ENCODE results near the gene FABP3. TPM values are rescaled to one million over a fixed set of nuclear protein-coding genes. Genes with fewer than 3 reads are reported as not detected.

The FABP3 gene
- total RNA-seq, 1 experiment from 2014 or later = not detected

GRCh38 chr1:31371121-31371959 is 1.5 kb downstream of the FABP3 start:
- Histone ChIP-seq H3K27me3 (ENCODE audit: low read length) (no peaks in the 10 kb centered on the region), H3K4me3 (ENCODE audit: low read length) (no peak overlapping the region), H3K9ac (ENCODE audit: low read length) (no peak overlapping the region), H3K9me3 (ENCODE audit: low read length) (no peaks in the 10 kb centered on the region), H2AFZ (ENCODE audit: low read length) (no peak overlapping the region), H3K4me1 (ENCODE audit: low read length) (no peaks in the 10 kb centered on the region; the same call in 1 of the 2 replicates), H3K27ac (ENCODE audit: low read length) (no peak overlapping the region), H3K4me2 (ENCODE audit: low read depth, low read length, poor library complexity, severe bottlenecking) (no peak overlapping the region), H4K20me1 (ENCODE audit: insufficient read depth, low read depth, low read length) (no peaks in the 10 kb centered on the region), H3K36me3 (ENCODE audit: insufficient read depth, low read length) (no peaks in the 10 kb centered on the region), H3K9me2 (replicated peaks; ENCODE audit: insufficient read depth, low read length) (no peaks in the 10 kb centered on the region), H3K79me2 (ENCODE audit: low read length) (no peaks in the 10 kb centered on the region)
- no peak for DNase-seq

GRCh38 chr1:31370565-31370964 is 2.3 kb downstream of the FABP3 start:
- no peak overlapping the region for H2AFZ ChIP-seq (ENCODE audit: low read length)
- H3K36me3 ChIP-seq (ENCODE audit: insufficient read depth, low read length) = peaks cover 3% of the 10 kb centered on the region; the same call in 1 of the 2 replicates
- H4K20me1 ChIP-seq (ENCODE audit: insufficient read depth, low read depth, low read length) = no peaks in the 10 kb centered on the region
- H3K4me2 ChIP-seq (ENCODE audit: low read depth, low read length, poor library complexity, severe bottlenecking) = no peak overlapping the region
- H3K9me3 ChIP-seq (ENCODE audit: low read length) = no peaks in the 10 kb centered on the region
- H3K9me2 ChIP-seq (replicated peaks; ENCODE audit: insufficient read depth, low read length) = no peaks in the 10 kb centered on the region
- H3K9ac ChIP-seq (ENCODE audit: low read length) = no peak overlapping the region
- H3K27ac ChIP-seq (ENCODE audit: low read length) = no peak overlapping the region
- no peaks in the 10 kb centered on the region for H3K27me3 ChIP-seq (ENCODE audit: low read length)
- H3K79me2 ChIP-seq (ENCODE audit: low read length) = no peaks in the 10 kb centered on the region
- no peak overlapping the region for H3K4me3 ChIP-seq (ENCODE audit: low read length)
- H3K4me1 ChIP-seq (ENCODE audit: low read length) = no peaks in the 10 kb centered on the region
- no peak for DNase-seq

GRCh38 chr1:31370021-31370420 is 2.9 kb downstream of the FABP3 start:
- no peaks in the 10 kb centered on the region for H4K20me1 ChIP-seq (ENCODE audit: insufficient read depth, low read depth, low read length)
- no peak for DNase-seq
- no peak overlapping the region for H3K9ac ChIP-seq (ENCODE audit: low read length)
- H2AFZ ChIP-seq (ENCODE audit: low read length) = no peak overlapping the region
- no peaks in the 10 kb centered on the region for H3K4me1 ChIP-seq (ENCODE audit: low read length)
- H3K36me3 ChIP-seq (ENCODE audit: insufficient read depth, low read length) = peaks cover 4% of the 10 kb centered on the region; the same call in 1 of the 2 replicates
- H3K4me3 ChIP-seq (ENCODE audit: low read length) = no peak overlapping the region
- no peak overlapping the region for H3K27ac ChIP-seq (ENCODE audit: low read length)
- H3K4me2 ChIP-seq (ENCODE audit: low read depth, low read length, poor library complexity, severe bottlenecking) = no peak overlapping the region
- H3K9me2 ChIP-seq (replicated peaks; ENCODE audit: insufficient read depth, low read length) = no peaks in the 10 kb centered on the region
- H3K9me3 ChIP-seq (ENCODE audit: low read length) = no peaks in the 10 kb centered on the region
- no peaks in the 10 kb centered on the region for H3K79me2 ChIP-seq (ENCODE audit: low read length)
- H3K27me3 ChIP-seq (ENCODE audit: low read length) = no peaks in the 10 kb centered on the region

GRCh38 chr1:31368611-31369107 is 4.2 kb downstream of the FABP3 start:
- no peaks in the 10 kb centered on the region for H4K20me1 ChIP-seq (ENCODE audit: insufficient read depth, low read depth, low read length)
- no peaks in the 10 kb centered on the region for H3K4me1 ChIP-seq (ENCODE audit: low read length)
- no peaks in the 10 kb centered on the region for H3K79me2 ChIP-seq (ENCODE audit: low read length)
- peaks cover 4% of the 10 kb centered on the region; the same call in 1 of the 2 replicates for H3K36me3 ChIP-seq (ENCODE audit: insufficient read depth, low read length)
- H3K4me3 ChIP-seq (ENCODE audit: low read length) = no peak overlapping the region
- H3K9ac ChIP-seq (ENCODE audit: low read length) = no peak overlapping the region
- no peak for DNase-seq
- H3K9me2 ChIP-seq (replicated peaks; ENCODE audit: insufficient read depth, low read length) = no peaks in the 10 kb centered on the region
- H3K4me2 ChIP-seq (ENCODE audit: low read depth, low read length, poor library complexity, severe bottlenecking) = no peak overlapping the region
- no peak overlapping the region for H3K27ac ChIP-seq (ENCODE audit: low read length)
- no peaks in the 10 kb centered on the region for H3K27me3 ChIP-seq (ENCODE audit: low read length)
- H3K9me3 ChIP-seq (ENCODE audit: low read length) = no peaks in the 10 kb centered on the region
- no peak overlapping the region for H2AFZ ChIP-seq (ENCODE audit: low read length)

GRCh38 chr1:31366796-31367195 is 6.1 kb downstream of the FABP3 start:
- Histone ChIP-seq H3K27me3 (ENCODE audit: low read length) (no peaks in the 10 kb centered on the region), H2AFZ (ENCODE audit: low read length) (no peak overlapping the region), H3K4me2 (ENCODE audit: low read depth, low read length, poor library complexity, severe bottlenecking) (no peak overlapping the region), H4K20me1 (ENCODE audit: insufficient read depth, low read depth, low read length) (no peaks in the 10 kb centered on the region), H3K9me3 (ENCODE audit: low read length) (no peaks in the 10 kb centered on the region), H3K27ac (ENCODE audit: low read length) (no peak overlapping the region), H3K9me2 (replicated peaks; ENCODE audit: insufficient read depth, low read length) (no peaks in the 10 kb centered on the region), H3K9ac (ENCODE audit: low read length) (no peak overlapping the region), H3K4me3 (ENCODE audit: low read length) (no peak overlapping the region), H3K79me2 (ENCODE audit: low read length) (no peaks in the 10 kb centered on the region), H3K4me1 (ENCODE audit: low read length) (no peaks in the 10 kb centered on the region), H3K36me3 (ENCODE audit: insufficient read depth, low read length) (peaks cover 4% of the 10 kb centered on the region; the same call in 1 of the 2 replicates)
- DNase-seq = no peak

- H3K4me2 ChIP-seq (ENCODE audit: low read depth, low read length, poor library complexity, severe bottlenecking) = no peak overlapping the region
- no peak overlapping the region for H3K9ac ChIP-seq (ENCODE audit: low read length)
- H3K27ac ChIP-seq (ENCODE audit: low read length) = no peak overlapping the region
- H3K4me1 ChIP-seq (ENCODE audit: low read length) = no peaks in the 10 kb centered on the region
- H3K36me3 ChIP-seq (ENCODE audit: insufficient read depth, low read length) = peaks cover 4% of the 10 kb centered on the region; the same call in 1 of the 2 replicates
- no peak overlapping the region for H2AFZ ChIP-seq (ENCODE audit: low read length)
- H3K27me3 ChIP-seq (ENCODE audit: low read length) = no peaks in the 10 kb centered on the region
- no peak overlapping the region for H3K4me3 ChIP-seq (ENCODE audit: low read length)
- DNase-seq = no peak
- no peaks in the 10 kb centered on the region for H3K79me2 ChIP-seq (ENCODE audit: low read length)
- no peaks in the 10 kb centered on the region for H4K20me1 ChIP-seq (ENCODE audit: insufficient read depth, low read depth, low read length)
- H3K9me3 ChIP-seq (ENCODE audit: low read length) = no peaks in the 10 kb centered on the region
- H3K9me2 ChIP-seq (replicated peaks; ENCODE audit: insufficient read depth, low read length) = no peaks in the 10 kb centered on the region
These were observed 8.2 kb downstream of the FABP3 start for GRCh38 chr1:31364561-31365250.

- Histone ChIP-seq H3K4me2 (ENCODE audit: low read depth, low read length, poor library complexity, severe bottlenecking) (no peak overlapping the region), H2AFZ (ENCODE audit: low read length) (no peak overlapping the region), H3K9ac (ENCODE audit: low read length) (no peak overlapping the region), H3K9me3 (ENCODE audit: low read length) (no peaks in the 10 kb centered on the region), H3K79me2 (ENCODE audit: low read length) (no peaks in the 10 kb centered on the region), H3K36me3 (ENCODE audit: insufficient read depth, low read length) (peaks cover 4% of the 10 kb centered on the region; the same call in 1 of the 2 replicates), H3K27me3 (ENCODE audit: low read length) (no peaks in the 10 kb centered on the region), H4K20me1 (ENCODE audit: insufficient read depth, low read depth, low read length) (no peaks in the 10 kb centered on the region), H3K4me1 (ENCODE audit: low read length) (no peaks in the 10 kb centered on the region), H3K4me3 (ENCODE audit: low read length) (no peak overlapping the region), H3K27ac (ENCODE audit: low read length) (no peak overlapping the region), H3K9me2 (replicated peaks; ENCODE audit: insufficient read depth, low read length) (no peaks in the 10 kb centered on the region)
- no peak for DNase-seq
These were observed 10.8 kb downstream of the FABP3 start for GRCh38 chr1:31362032-31362431.

- Histone ChIP-seq H3K27me3 (ENCODE audit: low read length) (no peaks in the 10 kb centered on the region), H4K20me1 (ENCODE audit: insufficient read depth, low read depth, low read length) (no peaks in the 10 kb centered on the region), H3K9me3 (ENCODE audit: low read length) (no peaks in the 10 kb centered on the region), H3K4me3 (ENCODE audit: low read length) (no peak overlapping the region), H2AFZ (ENCODE audit: low read length) (no peak overlapping the region), H3K79me2 (ENCODE audit: low read length) (no peaks in the 10 kb centered on the region), H3K4me2 (ENCODE audit: low read depth, low read length, poor library complexity, severe bottlenecking) (no peak overlapping the region), H3K4me1 (ENCODE audit: low read length) (no peaks in the 10 kb centered on the region), H3K9me2 (replicated peaks; ENCODE audit: insufficient read depth, low read length) (no peaks in the 10 kb centered on the region), H3K9ac (ENCODE audit: low read length) (no peak overlapping the region), H3K27ac (ENCODE audit: low read length) (no peak overlapping the region), H3K36me3 (ENCODE audit: insufficient read depth, low read length) (peaks cover 4% of the 10 kb centered on the region; the same call in 1 of the 2 replicates)
- no peak for DNase-seq
These were observed 11.3 kb downstream of the FABP3 start for GRCh38 chr1:31361607-31362006.
